Sciatic nerve (tissue), 2 donors: ENCODE results near the gene CDH20. TPM values are rescaled to one million over a fixed set of nuclear protein-coding genes. Genes with fewer than 3 reads are reported as not detected.

Experiments
- ATAC-seq: fragments of 200-7000 bp; cut with Tn5 transposase; one replicate; pipeline ENCODE4 v1.9.1; 2020; ENCODE audit warnings: mild to moderate bottlenecking, moderate library complexity
- DNase-seq: peaks from one replicate; pipeline ENCODE4 v3.0.0-alpha.2; 2020; ENCODE audit warnings: low spot score
- intact Hi-C: fragments of 100-400 bp; cut with DNase I; formaldehyde crosslinking; loops from one replicate; pipeline ENCODE4 v1.14.2; 2022
- total RNA-seq: library from RNA; stranded (reverse); fragmentation: NEBNext Ultra II Directional; extraction: Animal tissue kit (Norgen Biotek cat#: 25700); gene quantifications from one replicate; pipeline ENCODE4 v1.2.1, GENCODE V29; 2021
- donor health status: DM: no; HTN: no; CAD: no.
- donor health status: DM: no; HTN: no; CAD: no.

Gene CDH20
- total RNA-seq, 1 donor from 2014 or later: 2.4 TPM

GRCh38 chr18:61400716-61401115 lies 67.5 kb downstream of the CDH20 start:
- ATAC-seq (no peak), DNase-seq (no peak)
- intact Hi-C loops: no loop called here

GRCh38 chr18:61402726-61403125 lies 69.5 kb downstream of the CDH20 start:
- intact Hi-C loops: no loop called here
- no peak for ATAC-seq
- DNase-seq: no peak

- DNase-seq (no peak), ATAC-seq (no peak)
- intact Hi-C loops: no loop called here
Measured at GRCh38 chr18:61413396-61413795, 80.2 kb downstream of the CDH20 start.

- DNase-seq (no peak), ATAC-seq (no peak)
- intact Hi-C loops: no loop called here
Measured at GRCh38 chr18:61414086-61414485, 80.9 kb downstream of the CDH20 start.

GRCh38 chr18:61419763-61420162 lies 86.5 kb downstream of the CDH20 start:
- intact Hi-C loops: no loop called here
- DNase-seq (no peak), ATAC-seq (no peak)

GRCh38 chr18:61420218-61420885 lies 87.1 kb downstream of the CDH20 start:
- intact Hi-C loops: no loop called here
- ATAC-seq (no peak), DNase-seq (no peak)

GRCh38 chr18:61426492-61427053 lies 93.3 kb downstream of the CDH20 start:
- intact Hi-C loops: no loop called here
- DNase-seq (no peak), ATAC-seq (no peak)

GRCh38 chr18:61428266-61428665 lies 95.0 kb downstream of the CDH20 start:
- DNase-seq (no peak), ATAC-seq (no peak)
- intact Hi-C loops: no loop called here

- DNase-seq (no peak), ATAC-seq (no peak)
- intact Hi-C loops: no loop called here
Measured at GRCh38 chr18:61432590-61432989, 99.4 kb downstream of the CDH20 start.

- intact Hi-C loops: no loop called here
- DNase-seq (no peak), ATAC-seq (no peak)
Measured at GRCh38 chr18:61435064-61435652, 101.9 kb downstream of the CDH20 start.

- ATAC-seq: no peak
- DNase-seq: no peak
- intact Hi-C loops: no loop called here
Measured at GRCh38 chr18:61443081-61443725, 110.0 kb downstream of the CDH20 start.

GRCh38 chr18:61448316-61448715 lies 115.1 kb downstream of the CDH20 start:
- DNase-seq (no peak), ATAC-seq (no peak)
- intact Hi-C loops: no loop called here

GRCh38 chr18:61459896-61460648 lies 126.8 kb downstream of the CDH20 start:
- DNase-seq: no peak
- intact Hi-C loops: no loop called here
- ATAC-seq: peak; percentile 39

GRCh38 chr18:61464551-61465142 lies 131.4 kb downstream of the CDH20 start:
- intact Hi-C loops: no loop called here
- DNase-seq (no peak), ATAC-seq (no peak)

- DNase-seq: no peak
- no peak for ATAC-seq
Measured at GRCh38 chr18:61466736-61467135, 133.5 kb downstream of the CDH20 start.

GRCh38 chr18:61470031-61470674 lies 136.9 kb downstream of the CDH20 start:
- no peak for ATAC-seq

More at GRCh38 chr18:61466736-61467135, 133.5 kb downstream of the CDH20 start:
- intact Hi-C loops: no loop called here

GRCh38 chr18:61471541-61471940 lies 138.3 kb downstream of the CDH20 start:
- intact Hi-C loops: no loop called here
- ATAC-seq: no peak

More at GRCh38 chr18:61470031-61470674, 136.9 kb downstream of the CDH20 start:
- intact Hi-C loops: no loop called here
- no peak for DNase-seq

GRCh38 chr18:61471942-61472341 lies 138.7 kb downstream of the CDH20 start:
- intact Hi-C loops: no loop called here
- DNase-seq (no peak), ATAC-seq (no peak)

More at GRCh38 chr18:61471541-61471940, 138.3 kb downstream of the CDH20 start:
- DNase-seq: no peak

- DNase-seq (no peak), ATAC-seq (no peak)
- intact Hi-C loops: no loop called here
Measured at GRCh38 chr18:61474341-61474740, 141.1 kb downstream of the CDH20 start.
